Raji (cell line): ENCODE data around the gene TMEM245.

ENCODE experiments used
- POLR2A ChIP-seq: IDR thresholded peaks from 2 replicates; pipeline ENCODE4 v1.6.1; 2011; ENCODE audit warnings: low read depth, low read length, control low read depth; ENCODE audit not compliant: insufficient read depth

The TMEM245 gene

DNA sequence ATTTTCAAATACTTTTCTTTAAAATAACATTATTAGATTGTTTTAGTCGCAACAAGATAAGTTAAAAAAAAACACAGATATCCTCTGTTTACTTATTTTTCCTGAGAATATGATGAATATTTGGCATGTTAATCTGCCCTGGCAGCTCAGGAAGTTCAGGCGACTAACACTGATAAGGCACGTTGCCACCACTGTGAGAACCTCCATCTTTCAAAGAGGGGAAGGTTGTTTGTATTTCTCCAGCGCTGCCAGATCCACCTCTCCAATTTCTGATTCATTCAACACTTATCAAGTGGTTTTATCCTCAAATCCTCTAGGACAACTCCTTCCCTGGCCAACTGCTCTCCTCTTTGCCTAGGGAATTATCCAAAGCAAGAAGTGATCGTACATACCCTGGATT is 128.3 kb downstream of the TMEM245 start:
- no peak for TF ChIP-seq POLR2A

GRCh38 chr9:108983885-108984284 is 135.9 kb downstream of the TMEM245 start:
- no peak for TF ChIP-seq POLR2A

- no peak for TF ChIP-seq POLR2A
Observed at GRCh38 chr9:108980893-108981292, 138.9 kb downstream of the TMEM245 start.

- no peak for TF ChIP-seq POLR2A
Observed at GRCh38 chr9:108978205-108978604, 141.5 kb downstream of the TMEM245 start.

- TF ChIP-seq POLR2A: no peak
Observed at GRCh38 chr9:108973895-108974294, 145.9 kb downstream of the TMEM245 start.

DNA sequence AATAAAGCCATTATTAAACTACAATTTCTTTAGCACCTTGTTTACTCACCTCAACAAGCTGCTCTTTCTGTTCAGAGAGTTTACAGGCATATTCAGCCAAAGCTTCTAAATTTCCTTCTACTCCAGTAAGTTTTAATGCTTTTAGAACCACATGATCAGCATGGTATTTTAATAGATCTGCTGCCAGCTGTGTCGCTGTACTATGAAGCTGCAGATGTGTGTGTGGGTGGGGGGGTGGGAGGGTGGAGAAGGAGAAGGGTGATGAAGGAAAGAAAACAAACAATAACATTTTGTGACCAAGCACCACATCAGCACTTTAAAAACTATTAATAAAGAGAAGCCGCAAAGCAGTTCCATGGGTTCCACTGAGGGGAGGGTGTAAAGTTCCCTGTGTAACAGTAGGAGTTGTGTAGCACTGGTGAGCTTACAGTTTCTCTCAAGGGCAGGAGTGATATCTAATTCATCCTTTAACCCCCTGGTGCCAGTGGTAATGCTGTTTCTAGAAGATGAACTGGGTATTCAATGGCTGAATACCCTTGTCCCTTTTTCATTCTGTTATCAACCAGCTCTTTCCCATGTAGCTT is 147.0 kb downstream of the TMEM245 start:
- TF ChIP-seq POLR2A: no peak

GRCh38 chr9:108972186-108972585 is 147.6 kb downstream of the TMEM245 start:
- no peak for TF ChIP-seq POLR2A

GRCh38 chr9:108967916-108968315 is 151.8 kb downstream of the TMEM245 start:
- no peak for TF ChIP-seq POLR2A
